SKM-1 (cell line): Measurements from ENCODE around the gene DUSP5.

ENCODE experiments used
- DNase-seq: peaks from one replicate; lab custom pipeline; 2025; ENCODE audit not compliant: unreplicated experiment; lab: John Stamatoyannopoulos, UW

DUSP5 gene

GRCh38 chr10:110479710-110480109, 18.0 kb upstream of the DUSP5 start:
- DNase-seq: no peak

- DNase-seq: no peak
These were observed 17.3 kb upstream of the DUSP5 start for GRCh38 chr10:110480387-110480786.

GRCh38 chr10:110481919-110482318, 15.8 kb upstream of the DUSP5 start:
- DNase-seq: no peak

GRCh38 chr10:110483633-110484032, 14.1 kb upstream of the DUSP5 start:
- DNase-seq: no peak

- DNase-seq: no peak
These were observed 12.2 kb upstream of the DUSP5 start for GRCh38 chr10:110485541-110485940.

- no peak for DNase-seq
These were observed 10.9 kb upstream of the DUSP5 start for GRCh38 chr10:110486680-110487410.

- DNase-seq: no peak
These were observed 10.0 kb upstream of the DUSP5 start for GRCh38 chr10:110487411-110488331.

- DNase-seq: no peak
These were observed 9.4 kb upstream of the DUSP5 start for GRCh38 chr10:110488332-110488681.

GRCh38 chr10:110488940-110489339, 8.8 kb upstream of the DUSP5 start:
- DNase-seq: no peak

- DNase-seq: no peak
These were observed 7.1 kb upstream of the DUSP5 start for GRCh38 chr10:110490640-110491039.

GRCh38 chr10:110491346-110491745, 6.4 kb upstream of the DUSP5 start:
- no peak for DNase-seq

GRCh38 chr10:110492069-110492822, 5.5 kb upstream of the DUSP5 start:
- no peak for DNase-seq

GRCh38 chr10:110493832-110494426, 3.8 kb upstream of the DUSP5 start:
- no peak for DNase-seq

- DNase-seq: no peak
These were observed 3.2 kb upstream of the DUSP5 start for GRCh38 chr10:110494532-110494931.

GRCh38 chr10:110495731-110496552, 1.8 kb upstream of the DUSP5 start:
- no peak for DNase-seq

- no peak for DNase-seq
These were observed 912 bp upstream of the DUSP5 start for GRCh38 chr10:110496553-110497437.

- DNase-seq: no peak
These were observed 627 bp downstream of the DUSP5 start for GRCh38 chr10:110498087-110498981.
